Vagina (tissue), 2 donors: ENCODE results near the gene ZMYM3.

ENCODE experiments used
- POLR2A ChIP-seq, 2 donors: fragments of 450-650 bp; IDR thresholded peaks; one replicate each; pipeline ENCODE4 v1.6.1; 2017; ENCODE audit warnings: antibody characterized with exemption in 2 of 2, mild to moderate bottlenecking in 2 of 2, moderate library complexity in 2 of 2
- POLR2AphosphoS5 ChIP-seq, 2 donors: sonication (generic); formaldehyde crosslinking; IDR thresholded peaks; one replicate each; pipeline ENCODE4 v1.9.0; 2017; ENCODE audit warnings: antibody characterized with exemption in 2 of 2, mild to moderate bottlenecking in 2 of 2, low read depth in 1 of 2; ENCODE audit not compliant: insufficient read depth in 1 of 2

DNA sequence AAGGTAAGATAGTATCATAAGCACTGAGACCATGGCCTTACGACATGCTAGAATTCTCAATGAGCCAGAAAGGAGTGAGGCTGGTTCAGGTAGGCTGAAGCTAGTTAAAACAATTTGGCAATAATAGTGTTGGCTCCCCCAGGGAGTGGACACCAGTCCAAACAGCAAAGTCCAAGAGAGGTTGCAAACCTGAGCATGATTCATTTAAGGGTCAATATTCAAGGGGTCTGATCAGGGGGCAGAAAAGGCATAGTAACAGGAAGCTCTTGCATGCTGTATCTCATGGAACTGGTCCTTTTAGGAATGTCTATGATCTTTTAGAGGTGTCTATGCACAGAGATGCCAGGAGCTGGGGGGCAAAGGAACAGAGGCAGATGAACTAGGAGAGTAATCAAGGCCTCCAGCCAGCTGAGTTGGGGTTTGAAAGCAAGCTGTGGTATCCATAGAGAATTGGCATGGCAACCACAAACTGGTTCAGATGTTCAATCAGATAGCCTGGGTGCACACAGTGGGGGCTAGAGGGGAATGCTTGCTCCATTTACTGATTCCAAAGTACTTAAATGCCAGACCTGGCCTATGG, 25.8 kb downstream of the ZMYM3 start:
- TF ChIP-seq POLR2AphosphoS5 (IDR thresholded peaks at IDR 0.05; ENCODE audit: insufficient read depth in 1 of 2, low read depth in 1 of 2) (no peak), POLR2A (IDR thresholded peaks at IDR 0.05) (no peak)
